H1 (cell line): Measurements from ENCODE around the gene MFRP.

ENCODE experiments used
- CEBPB ChIP-seq: IDR thresholded peaks from 2 replicates; pipeline ENCODE4 v1.6.1; 2012; ENCODE audit warnings: low read depth, low read length
- CTCF ChIP-seq, 3 experiments: IDR thresholded peaks; 1 replicate in 2 of 3; 2 replicates in 1 of 3; pipeline versions ENCODE4 v1.5.1 to v1.6.1; 2011; ENCODE audit warnings: low read length in 3 of 3, mild to moderate bottlenecking in 3 of 3, inconsistent platforms in 2 of 3, low read depth in 1 of 3, moderate library complexity in 1 of 3; ENCODE audit not compliant: insufficient read depth in 1 of 3; ENCODE audit errors: control extremely low read depth in 1 of 3
- RAD21 ChIP-seq, 2 experiments: IDR thresholded peaks in 1 of 2; conservative IDR thresholded peaks in 1 of 2; 2 replicates each; pipeline ENCODE4 v1.6.1; 2011; ENCODE audit warnings: low read depth in 2 of 2, low read length in 2 of 2, improper control_type of control experiment in 1 of 2, inconsistent platforms in 1 of 2, mild to moderate bottlenecking in 1 of 2, moderate library complexity in 1 of 2
- SIX5 ChIP-seq: IDR thresholded peaks from 2 replicates; pipeline ENCODE4 v1.6.1; 2011; ENCODE audit warnings: mild to moderate bottlenecking, low read depth, low read length
- SP4 ChIP-seq: IDR thresholded peaks from 2 replicates; pipeline ENCODE4 v1.6.1; 2012; ENCODE audit warnings: low read length, inconsistent platforms

GRCh38 chr11:119384332-119384731 lies 37.8 kb upstream of the MFRP start:
- no peak for TF ChIP-seq SP4
- no peak for TF ChIP-seq SIX5
- peak; percentile 2 to 5; a peak in 1 of 4 replicates for TF ChIP-seq RAD21 (IDR thresholded peaks at IDR 0.05 in 1 of 2, conservative IDR thresholded peaks at IDR 0.05 in 1 of 2; ENCODE audit: low read depth in 2 of 2, low read length in 2 of 2)
- TF ChIP-seq CTCF (IDR thresholded peaks at IDR 0.05; ENCODE audit: control extremely low read depth in 1 of 3, insufficient read depth in 1 of 3, low read depth in 1 of 3, low read length in 3 of 3) = no peak
- TF ChIP-seq CEBPB = no peak
